Transverse colon (tissue), 3 donors: ENCODE measurements around the gene BCKDHA.
A peak's percentile ranks its signal among the peaks of the same experiment; 100 is the strongest.

Source experiments
- CTCF ChIP-seq, 5 experiments: fragments of 200-600 bp in 3 of 5; fragments of 450-650 bp in 2 of 5; sonication (generic) in 3 of 5; IDR thresholded peaks; 1 replicate in 2 of 5; 2 replicates in 3 of 5; pipeline ENCODE4 v1.5.1; 2016 to 2017; ENCODE audit warnings: antibody characterized with exemption in 5 of 5, inconsistent platforms in 3 of 5, mild to moderate bottlenecking in 2 of 5, moderate library complexity in 1 of 5
- EP300 ChIP-seq: sonication (generic); formaldehyde crosslinking; IDR thresholded peaks from one replicate; pipeline ENCODE4 v1.6.1; 2017; ENCODE audit warnings: antibody characterized with exemption, low read depth
- POLR2A ChIP-seq: fragments of 450-650 bp; IDR thresholded peaks from one replicate; pipeline ENCODE4 v1.6.1; 2016; ENCODE audit warnings: antibody characterized with exemption, mild to moderate bottlenecking, moderate library complexity

- TF ChIP-seq CTCF (IDR thresholded peaks at IDR 0.05) (no peak), EP300 (no peak), POLR2A (peak; percentile 43)
Measured at GRCh38 chr19:41421314-41421713, 23.7 kb downstream of the BCKDHA start.
